Measurements from ENCODE around the gene XRCC3.

DNA sequence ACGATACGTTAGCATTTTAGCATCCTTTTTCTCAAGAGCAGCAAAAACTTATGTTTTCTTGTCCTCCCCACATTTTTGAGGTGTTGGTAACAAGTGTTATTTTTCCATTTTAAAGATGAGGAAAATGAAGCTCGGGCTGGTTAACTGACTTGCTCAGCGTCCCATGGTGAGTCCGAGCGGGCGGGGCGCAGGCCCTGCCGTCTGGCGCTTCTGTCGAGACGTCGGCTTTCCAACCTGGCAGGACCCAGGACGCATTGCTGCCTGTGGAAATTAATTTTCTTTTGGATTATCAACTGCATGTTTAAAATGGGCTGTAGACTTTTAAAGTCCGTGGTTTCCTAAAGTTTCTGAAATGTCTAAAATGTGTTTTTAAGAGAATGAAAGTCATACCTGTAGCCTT lies 30.4 kb downstream of the XRCC3 start:
- no peak for TF ChIP-seq POLR2A (IDR thresholded peaks at IDR 0.05)
- TF ChIP-seq, protein P1, sequence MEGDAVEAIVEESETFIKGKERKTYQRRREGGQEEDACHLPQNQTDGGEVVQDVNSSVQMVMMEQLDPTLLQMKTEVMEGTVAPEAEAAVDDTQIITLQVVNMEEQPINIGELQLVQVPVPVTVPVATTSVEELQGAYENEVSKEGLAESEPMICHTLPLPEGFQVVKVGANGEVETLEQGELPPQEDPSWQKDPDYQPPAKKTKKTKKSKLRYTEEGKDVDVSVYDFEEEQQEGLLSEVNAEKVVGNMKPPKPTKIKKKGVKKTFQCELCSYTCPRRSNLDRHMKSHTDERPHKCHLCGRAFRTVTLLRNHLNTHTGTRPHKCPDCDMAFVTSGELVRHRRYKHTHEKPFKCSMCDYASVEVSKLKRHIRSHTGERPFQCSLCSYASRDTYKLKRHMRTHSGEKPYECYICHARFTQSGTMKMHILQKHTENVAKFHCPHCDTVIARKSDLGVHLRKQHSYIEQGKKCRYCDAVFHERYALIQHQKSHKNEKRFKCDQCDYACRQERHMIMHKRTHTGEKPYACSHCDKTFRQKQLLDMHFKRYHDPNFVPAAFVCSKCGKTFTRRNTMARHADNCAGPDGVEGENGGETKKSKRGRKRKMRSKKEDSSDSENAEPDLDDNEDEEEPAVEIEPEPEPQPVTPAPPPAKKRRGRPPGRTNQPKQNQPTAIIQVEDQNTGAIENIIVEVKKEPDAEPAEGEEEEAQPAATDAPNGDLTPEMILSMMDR (IDR thresholded peaks at IDR 0.05): no peak
- TF ChIP-seq POLR2AphosphoS5 (IDR thresholded peaks at IDR 0.05): no peak
- no peak for TF ChIP-seq EP300 (IDR thresholded peaks at IDR 0.05)
